Right atrium auricular region (tissue), 2 donors: ENCODE results near the gene HOMER2. TPM values are rescaled to one million over a fixed set of nuclear protein-coding genes. Genes with fewer than 3 reads are reported as not detected.
"Not testable (repeated sequence)": the region's sequence is repeated elsewhere in the genome, so short reads cannot be mapped to it uniquely, and the experiment has no call there.

Source experiments
- DNase-seq: peaks from one replicate; pipeline ENCODE4 v3.0.0-alpha.2; 2019; ENCODE audit warnings: low spot score
- H3K27ac ChIP-seq, 2 donors: fragments of 200-600 bp; sonication (generic); 1 replicate in 1 of 2; 2 replicates in 1 of 2; pipeline ENCODE4 v1.5.1; 2016 to 2019
- H3K27me3 ChIP-seq, 2 donors: fragments of 200-600 bp; sonication (generic); one replicate each; pipeline versions ENCODE4 v1.5.1 to v1.6.0; 2017 to 2019
- H3K36me3 ChIP-seq: fragments of 200-600 bp; sonication (generic); one replicate; pipeline ENCODE4 v1.5.1; 2016
- H3K4me1 ChIP-seq, 2 donors: fragments of 200-600 bp; sonication (generic); one replicate each; pipeline versions ENCODE4 v1.5.1 to v1.6.0; 2017 to 2019
- H3K4me3 ChIP-seq, 2 donors: fragments of 200-600 bp; sonication (generic); 1 replicate in 1 of 2; 2 replicates in 1 of 2; pipeline ENCODE4 v1.5.1; 2017 to 2019; ENCODE audit warnings: mild to moderate bottlenecking in 1 of 2, moderate library complexity in 1 of 2
- H3K9me3 ChIP-seq, 2 donors: fragments of 200-600 bp; sonication (generic); one replicate each; pipeline ENCODE4 v1.5.1; 2019
- total RNA-seq, 2 donors: library from RNA; depleted of rRNA; stranded (reverse); fragments of >200 nt; gene quantifications; one replicate each; pipeline ENCODE4 v1.1.0, GENCODE V29; 2016
- TF ChIP-seq, protein P1 (sequence below), 2 donors: fragments of 200-600 bp; sonication (generic); IDR thresholded peaks; one replicate each; pipeline ENCODE4 v1.5.1; 2019; ENCODE audit warnings: antibody characterized with exemption in 2 of 2

The HOMER2 gene
- total RNA-seq, result 10 to 100 TPM; 18.3 to 24.8 TPM

DNA sequence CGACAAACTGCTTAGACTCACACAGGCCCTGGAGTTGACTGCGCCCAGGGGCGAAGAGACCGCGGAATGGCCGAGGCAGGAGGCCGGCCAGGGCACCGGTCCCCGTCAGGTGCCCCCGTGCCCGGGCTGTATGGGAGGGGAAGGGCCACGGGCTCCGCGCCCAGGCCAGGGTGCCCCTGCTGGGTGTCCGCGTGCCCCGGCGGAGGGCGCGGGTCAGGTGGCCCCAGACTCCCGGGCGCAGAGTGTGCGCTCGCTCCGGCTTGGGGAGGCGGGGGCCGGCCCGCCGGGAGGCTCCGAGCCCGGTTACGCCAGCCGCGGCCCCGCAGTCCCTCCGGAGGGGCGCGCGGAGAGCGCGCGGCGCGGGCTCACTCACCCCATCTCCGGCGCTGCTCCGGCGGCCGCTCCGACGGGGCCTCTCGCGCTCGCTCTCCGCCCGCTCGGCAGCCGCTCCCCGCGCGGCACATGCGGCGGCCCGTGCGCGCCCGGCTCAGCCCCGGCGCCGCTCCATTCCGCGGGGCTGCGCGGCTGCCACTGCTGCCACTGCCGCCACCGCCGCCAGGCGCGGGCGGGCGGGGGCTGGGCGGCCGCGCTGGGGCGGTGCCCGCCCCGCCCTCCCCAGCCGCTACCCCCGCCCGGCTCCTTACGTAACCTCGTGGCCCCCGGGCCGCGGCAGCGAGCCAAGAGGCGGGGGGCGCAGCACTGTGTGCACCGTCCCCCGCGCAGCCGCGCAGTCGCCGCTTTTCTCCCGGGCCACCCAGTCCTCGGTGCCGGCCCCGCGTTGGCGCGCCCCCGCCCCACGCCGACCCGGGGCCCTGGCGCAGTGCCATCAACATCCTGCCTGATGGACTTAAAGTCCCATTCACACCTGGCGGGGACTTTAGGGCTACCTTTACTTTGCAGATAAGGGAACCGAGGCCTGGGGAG, at the start of gene HOMER2:
Gene HOMER2 (minus strand): TSS at position 563 of the 924 bp plus-strand sequence. CDS start 185 bp downstream, at position 378.
- DNase-seq, result no peak
- TF ChIP-seq, protein P1, sequence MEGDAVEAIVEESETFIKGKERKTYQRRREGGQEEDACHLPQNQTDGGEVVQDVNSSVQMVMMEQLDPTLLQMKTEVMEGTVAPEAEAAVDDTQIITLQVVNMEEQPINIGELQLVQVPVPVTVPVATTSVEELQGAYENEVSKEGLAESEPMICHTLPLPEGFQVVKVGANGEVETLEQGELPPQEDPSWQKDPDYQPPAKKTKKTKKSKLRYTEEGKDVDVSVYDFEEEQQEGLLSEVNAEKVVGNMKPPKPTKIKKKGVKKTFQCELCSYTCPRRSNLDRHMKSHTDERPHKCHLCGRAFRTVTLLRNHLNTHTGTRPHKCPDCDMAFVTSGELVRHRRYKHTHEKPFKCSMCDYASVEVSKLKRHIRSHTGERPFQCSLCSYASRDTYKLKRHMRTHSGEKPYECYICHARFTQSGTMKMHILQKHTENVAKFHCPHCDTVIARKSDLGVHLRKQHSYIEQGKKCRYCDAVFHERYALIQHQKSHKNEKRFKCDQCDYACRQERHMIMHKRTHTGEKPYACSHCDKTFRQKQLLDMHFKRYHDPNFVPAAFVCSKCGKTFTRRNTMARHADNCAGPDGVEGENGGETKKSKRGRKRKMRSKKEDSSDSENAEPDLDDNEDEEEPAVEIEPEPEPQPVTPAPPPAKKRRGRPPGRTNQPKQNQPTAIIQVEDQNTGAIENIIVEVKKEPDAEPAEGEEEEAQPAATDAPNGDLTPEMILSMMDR (IDR thresholded peaks at IDR 0.05), result no peak
- peaks cover 0 to 14% of the 10 kb centered on the region in 2 donors for H3K4me1 ChIP-seq
- peak within 1 kb of the TSS; percentile 54 to 59 for H3K4me3 ChIP-seq
- H3K36me3 ChIP-seq, result no peaks in the 10 kb centered on the region
- H3K27me3 ChIP-seq, result no peaks in the 10 kb centered on the region
- peak within 1 kb of the TSS; percentile 64 to 78 for H3K27ac ChIP-seq
- no peaks in the 10 kb centered on the region for H3K9me3 ChIP-seq

DNA sequence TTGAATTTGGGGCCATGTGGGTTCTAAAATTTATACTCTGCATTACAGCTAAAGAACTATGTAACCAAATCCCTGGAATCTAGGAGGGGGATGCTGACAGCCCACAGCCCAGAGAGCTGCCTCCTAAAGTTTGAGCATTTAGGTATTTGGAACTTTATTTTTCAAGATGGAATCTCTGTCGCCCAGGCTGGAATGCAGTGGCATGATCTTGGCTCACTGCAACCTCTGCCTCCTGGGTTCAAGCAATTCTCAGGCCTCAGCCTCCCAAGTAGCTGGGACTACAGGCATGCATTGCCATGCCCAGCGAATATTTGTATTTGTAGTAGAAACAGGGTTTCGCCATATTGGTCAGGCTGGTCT, 48.1 kb upstream of the HOMER2 start:
- H3K4me3 ChIP-seq, H3K27ac ChIP-seq, H3K9me3 ChIP-seq, H3K4me1 ChIP-seq, H3K36me3 ChIP-seq, H3K27me3 ChIP-seq, DNase-seq: not testable (repeated sequence)

DNA sequence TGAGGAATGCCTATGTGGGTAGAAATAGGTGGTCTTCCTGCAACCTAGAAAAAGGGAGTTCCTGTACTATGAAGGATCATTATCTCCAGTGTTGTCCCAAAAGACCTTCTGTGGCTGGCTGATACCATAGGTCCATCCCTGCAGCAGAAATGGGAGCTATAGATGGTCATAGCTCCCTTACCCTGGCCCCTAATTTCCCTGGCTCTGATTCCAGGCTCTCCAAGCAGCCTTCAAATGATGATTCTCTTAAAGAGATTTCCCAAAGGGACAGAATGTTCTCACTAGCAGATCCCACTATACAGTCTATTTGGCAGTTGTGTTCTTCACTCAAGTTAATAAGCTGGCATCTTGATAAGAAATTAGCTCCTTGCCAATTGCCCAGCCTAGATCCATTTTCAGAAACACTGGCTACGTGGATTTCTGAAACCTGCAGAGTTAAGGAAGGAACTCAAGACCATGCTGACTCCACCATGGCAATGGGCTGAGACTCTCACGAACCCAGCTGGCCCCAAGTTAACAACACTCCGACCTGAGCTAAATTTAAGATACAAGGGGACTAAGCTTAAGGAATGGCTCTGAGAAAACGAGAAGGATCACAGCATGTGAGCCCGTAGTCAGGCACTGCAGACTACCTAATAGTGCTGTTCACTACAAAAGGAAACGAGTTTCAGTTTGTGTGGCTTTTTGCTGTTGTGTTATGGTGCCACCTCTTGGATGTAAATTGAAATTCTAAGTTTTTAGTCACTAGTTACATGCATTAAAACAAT, 47.6 kb upstream of the HOMER2 start:
- peaks cover 0 to 7% of the 10 kb centered on the region in 2 donors for H3K4me1 ChIP-seq
- no peaks in the 10 kb centered on the region for H3K9me3 ChIP-seq
- peak overlapping the region in 1 of 2 donors; percentile 12 for H3K27ac ChIP-seq
- H3K36me3 ChIP-seq, result no peaks in the 10 kb centered on the region
- TF ChIP-seq, protein P1 (IDR thresholded peaks at IDR 0.05), result peak in 1 of 2 donors; percentile 67
- peak overlapping the region in 1 of 2 donors; percentile 21 for H3K4me3 ChIP-seq
- no peaks in the 10 kb centered on the region for H3K27me3 ChIP-seq
- DNase-seq, result no peak

DNA sequence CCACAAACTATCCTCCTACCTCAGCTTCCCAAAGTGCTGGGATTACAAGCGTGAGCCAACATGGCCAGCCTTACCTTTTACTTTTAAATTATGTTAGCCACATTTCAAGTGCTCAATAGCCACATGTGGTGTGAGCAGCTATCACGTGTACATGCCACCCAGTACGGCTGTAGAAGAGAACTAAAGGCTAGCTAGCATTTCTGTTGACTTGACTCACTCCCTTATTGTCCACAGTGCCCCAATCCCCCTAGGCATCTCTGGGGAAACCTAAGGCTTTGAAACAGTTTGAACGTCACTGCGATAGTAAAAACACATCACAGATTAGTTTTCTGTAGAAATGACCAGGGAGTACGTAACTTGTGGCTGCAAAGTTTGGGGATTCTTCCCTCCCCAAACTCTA, 46.9 kb upstream of the HOMER2 start:
- no peak for DNase-seq
- Histone ChIP-seq H3K4me3 (no peak overlapping the region), H3K27me3 (no peaks in the 10 kb centered on the region), H3K36me3 (no peaks in the 10 kb centered on the region), H3K9me3 (no peaks in the 10 kb centered on the region), H3K27ac (no peak overlapping the region), H3K4me1 (peaks cover 0 to 7% of the 10 kb centered on the region in 2 donors)
- TF ChIP-seq, protein P1 (IDR thresholded peaks at IDR 0.05), result no peak

- Histone ChIP-seq H3K4me3 (no peak overlapping the region), H3K36me3 (peaks cover 8% of the 10 kb centered on the region), H3K27ac (no peak overlapping the region), H3K4me1 (peaks cover 0 to 7% of the 10 kb centered on the region in 2 donors), H3K9me3 (no peaks in the 10 kb centered on the region), H3K27me3 (no peaks in the 10 kb centered on the region)
- no peak for DNase-seq
- TF ChIP-seq, protein P1 (IDR thresholded peaks at IDR 0.05), result no peak
Measured at GRCh38 chr15:82995938-82996337, 43.4 kb upstream of the HOMER2 start.

GRCh38 chr15:82995076-82995475, 42.6 kb upstream of the HOMER2 start:
- H3K27me3 ChIP-seq, result no peaks in the 10 kb centered on the region
- H3K36me3 ChIP-seq, result peaks cover 12% of the 10 kb centered on the region
- TF ChIP-seq, protein P1 (IDR thresholded peaks at IDR 0.05), result no peak
- H3K9me3 ChIP-seq, result no peaks in the 10 kb centered on the region
- H3K4me3 ChIP-seq, result no peak overlapping the region
- H3K4me1 ChIP-seq, result peaks cover 0 to 5% of the 10 kb centered on the region in 2 donors
- no peak overlapping the region for H3K27ac ChIP-seq
- no peak for DNase-seq
